MCF 10A (cell line): ENCODE measurements around the gene HLX. TPM values are rescaled to one million over a fixed set of nuclear protein-coding genes. Genes with fewer than 3 reads are reported as not detected.

ENCODE experiments used
- BruUV-seq: library from RNA; stranded (reverse); fragments of 400-500 nt; replicated peaks from 2 replicates; lab custom pipeline; 2021; lab: Mats Ljungman, UMichigan
- CTCF ChIA-PET: fragments of 300-600 bp; sonication (Branson Sonifier 250); formaldehyde crosslinking; extraction: SDS; loops from one replicate; lab custom pipeline; 2021; ENCODE audit warnings: antibody characterized with exemption, inconsistent platforms; lab: Yijun Ruan, JAX
- POLR2A ChIA-PET: fragments of 300-600, 350-650 bp; sonication (Branson Sonifier 250); formaldehyde crosslinking; extraction: SDS; loops from one replicate; lab custom pipeline; 2020; ENCODE audit warnings: antibody characterized with exemption, inconsistent platforms; lab: Yijun Ruan, JAX
- DNase-seq: peaks from one replicate; pipeline ENCODE4 v3.0.0-alpha.2; 2018; ENCODE audit not compliant: unreplicated experiment
- H3K27ac Mint-ChIP-seq: one replicate; pipeline ENCODE4 v1.8.0; 2022; ENCODE audit warnings: mild to moderate bottlenecking, low read depth, mixed read lengths; ENCODE audit not compliant: unreplicated experiment
- H3K27me3 Mint-ChIP-seq: one replicate; pipeline ENCODE4 v1.8.0; 2022; ENCODE audit warnings: mixed read lengths; ENCODE audit not compliant: insufficient read depth, unreplicated experiment
- H3K36me3 Mint-ChIP-seq: one replicate; pipeline ENCODE4 v1.8.0; 2022; ENCODE audit warnings: mild to moderate bottlenecking, moderate library complexity, mixed read lengths; ENCODE audit not compliant: insufficient read depth, unreplicated experiment
- H3K4me1 Mint-ChIP-seq: one replicate; pipeline ENCODE4 v1.8.0; 2022; ENCODE audit warnings: mixed read lengths; ENCODE audit not compliant: insufficient read depth, unreplicated experiment
- H3K4me3 Mint-ChIP-seq: one replicate; pipeline ENCODE4 v1.8.0; 2022; ENCODE audit warnings: mild to moderate bottlenecking, moderate library complexity, mixed read lengths; ENCODE audit not compliant: unreplicated experiment
- H3K9me3 Mint-ChIP-seq: one replicate; pipeline ENCODE4 v1.8.0; 2022; ENCODE audit warnings: mixed read lengths; ENCODE audit not compliant: unreplicated experiment
- intact Hi-C: fragments of 100-400 bp; cut with micrococcal nuclease; formaldehyde crosslinking; loops from 2 replicates; pipeline ENCODE4 v1.14.1; 2022
- total RNA-seq: library from RNA; stranded (reverse); gene quantifications from 2 replicates; pipeline ENCODE4 v1.2.3, GENCODE V29; 2022
- TF ChIP-seq, protein P1 (sequence below): fragments of 200-600 bp; IDR thresholded peaks from one replicate; pipeline ENCODE4 v1.8.0; 2022; ENCODE audit warnings: antibody characterized with exemption, mild to moderate bottlenecking; ENCODE audit not compliant: unreplicated experiment

HLX gene
- total RNA-seq, 1 experiment from 2014 or later = 2.3 TPM

GRCh38 chr1:220885971-220886370 is 6.7 kb downstream of the HLX start:
- intact Hi-C loops = no loop called here
- ChIA-PET CTCF (interaction anchor here (0.5 to 2.0 kb wide), 5 partner anchors 11 to 550 kb away, joined by 3 to 10 read pairs (median 4); no protein-coding TSS in a partner anchor), POLR2A (interaction anchor here (0.6 to 1.7 kb wide), 5 partner anchors 9 to 546 kb away, joined by 3 to 5 read pairs (median 3); no protein-coding TSS in a partner anchor)
- Mint-ChIP-seq H3K4me3 (no peak overlapping the region), H3K9me3 (no peaks in the 10 kb centered on the region), H3K36me3 (no peaks in the 10 kb centered on the region), H3K4me1 (peaks cover 12% of the 10 kb centered on the region), H3K27me3 (peaks cover 12% of the 10 kb centered on the region), H3K27ac (no peak overlapping the region)
- no peak for DNase-seq
- TF ChIP-seq, protein P1, sequence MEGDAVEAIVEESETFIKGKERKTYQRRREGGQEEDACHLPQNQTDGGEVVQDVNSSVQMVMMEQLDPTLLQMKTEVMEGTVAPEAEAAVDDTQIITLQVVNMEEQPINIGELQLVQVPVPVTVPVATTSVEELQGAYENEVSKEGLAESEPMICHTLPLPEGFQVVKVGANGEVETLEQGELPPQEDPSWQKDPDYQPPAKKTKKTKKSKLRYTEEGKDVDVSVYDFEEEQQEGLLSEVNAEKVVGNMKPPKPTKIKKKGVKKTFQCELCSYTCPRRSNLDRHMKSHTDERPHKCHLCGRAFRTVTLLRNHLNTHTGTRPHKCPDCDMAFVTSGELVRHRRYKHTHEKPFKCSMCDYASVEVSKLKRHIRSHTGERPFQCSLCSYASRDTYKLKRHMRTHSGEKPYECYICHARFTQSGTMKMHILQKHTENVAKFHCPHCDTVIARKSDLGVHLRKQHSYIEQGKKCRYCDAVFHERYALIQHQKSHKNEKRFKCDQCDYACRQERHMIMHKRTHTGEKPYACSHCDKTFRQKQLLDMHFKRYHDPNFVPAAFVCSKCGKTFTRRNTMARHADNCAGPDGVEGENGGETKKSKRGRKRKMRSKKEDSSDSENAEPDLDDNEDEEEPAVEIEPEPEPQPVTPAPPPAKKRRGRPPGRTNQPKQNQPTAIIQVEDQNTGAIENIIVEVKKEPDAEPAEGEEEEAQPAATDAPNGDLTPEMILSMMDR = no peak
- BruUV-seq = no TSS peak

DNA sequence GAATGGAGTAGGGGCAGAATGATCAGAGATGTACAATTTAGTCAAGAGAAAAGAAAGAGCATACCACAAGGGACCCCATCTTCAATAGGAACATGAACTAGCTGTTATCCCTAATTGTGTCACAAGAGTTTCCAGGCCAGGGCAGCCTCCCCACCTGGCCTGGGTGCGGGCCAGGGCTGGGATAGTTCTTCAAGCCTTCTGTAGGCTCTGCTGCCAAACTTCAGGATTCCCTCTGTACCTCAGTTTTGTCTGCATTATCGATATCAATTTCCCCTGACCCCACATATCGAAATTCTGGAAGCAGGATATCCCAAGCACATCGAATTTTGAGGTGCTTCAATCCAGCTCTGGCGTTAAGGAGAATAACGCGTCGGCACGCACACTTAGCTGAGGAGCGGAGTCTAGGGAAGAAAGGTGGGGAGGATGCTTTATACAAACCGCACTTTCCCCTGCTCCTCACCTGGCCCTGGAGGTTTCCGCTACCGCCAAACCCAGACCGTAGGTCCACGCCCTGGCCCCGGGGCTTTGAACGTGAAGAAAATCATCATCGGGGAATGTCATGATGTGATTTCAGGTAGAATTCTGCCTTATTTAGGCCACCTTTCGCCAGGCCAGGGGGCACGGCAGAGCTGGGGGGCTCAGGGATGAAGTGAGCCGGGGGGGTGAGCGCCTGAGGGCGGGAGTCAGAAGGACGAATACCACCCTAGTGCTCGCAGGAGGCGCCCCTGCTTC is 7.4 kb downstream of the HLX start:
- peaks cover 12% of the 10 kb centered on the region for H3K27me3 Mint-ChIP-seq
- H3K4me1 Mint-ChIP-seq = peaks cover 9% of the 10 kb centered on the region
- no peak overlapping the region for H3K27ac Mint-ChIP-seq
- DNase-seq = no peak
- no TSS peak for BruUV-seq
- no peaks in the 10 kb centered on the region for H3K9me3 Mint-ChIP-seq
- intact Hi-C loops = no loop called here
- TF ChIP-seq, protein P1 = no peak
- ChIA-PET CTCF (interaction anchor here (0.5 to 2.0 kb wide), 4 partner anchors 13 to 236 kb away, joined by 3 to 10 read pairs (median 4); no protein-coding TSS in a partner anchor), POLR2A (interaction anchor here (1.1 to 1.7 kb wide), 2 partner anchors 9 to 20 kb away, joined by 3 to 5 read pairs; no protein-coding TSS in a partner anchor)
- H3K4me3 Mint-ChIP-seq = no peak overlapping the region
- H3K36me3 Mint-ChIP-seq = no peaks in the 10 kb centered on the region

DNA sequence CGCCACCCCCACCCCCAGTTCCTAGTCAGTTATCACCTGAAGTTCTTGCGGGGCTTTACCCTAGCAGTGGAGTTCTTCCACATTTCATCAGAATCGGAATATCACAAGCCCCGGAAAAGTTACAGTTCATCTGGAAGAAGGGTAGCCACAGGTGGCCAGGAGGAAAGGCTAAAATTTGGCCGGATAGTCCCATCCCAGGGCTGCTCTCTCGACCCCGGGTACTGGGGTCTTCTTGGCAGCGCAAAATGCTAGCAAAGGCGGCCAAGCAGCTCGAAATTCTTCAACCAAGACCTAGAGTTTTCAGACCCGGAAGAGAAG is 7.9 kb downstream of the HLX start:
- H3K36me3 Mint-ChIP-seq = no peaks in the 10 kb centered on the region
- DNase-seq = no peak
- peaks cover 8% of the 10 kb centered on the region for H3K4me1 Mint-ChIP-seq
- H3K4me3 Mint-ChIP-seq = no peak overlapping the region
- no TSS peak for BruUV-seq
- ChIA-PET POLR2A (no interaction called here), CTCF (interaction anchor here (0.6 to 2.0 kb wide), 2 partner anchors 13 to 236 kb away, joined by 3 to 10 read pairs; no protein-coding TSS in a partner anchor)
- H3K27ac Mint-ChIP-seq = no peak overlapping the region
- TF ChIP-seq, protein P1 = no peak
- no peaks in the 10 kb centered on the region for H3K9me3 Mint-ChIP-seq
- H3K27me3 Mint-ChIP-seq = peaks cover 12% of the 10 kb centered on the region
- intact Hi-C loops = no loop called here
